ENCODE data around the gene RPS14. TPM values are rescaled to one million over a fixed set of nuclear protein-coding genes. Genes with fewer than 3 reads are reported as not detected.
A peak's percentile ranks its signal among the peaks of the same experiment; 100 is the strongest.
"Not testable (repeated sequence)": the region's sequence is repeated elsewhere in the genome, so short reads cannot be mapped to it uniquely, and the experiment has no call there.

The RPS14 gene
- polyA plus RNA-seq, 3 donors from 2014 or later, result 3,321 to 6,011 (median 3,509) TPM

- Mint-ChIP-seq H3K27ac (no peak overlapping the region), H3K36me3 (no peaks in the 10 kb centered on the region), H3K4me3 (no peak overlapping the region), H3K27me3 (ENCODE audit: low read depth in 3 of 3) (peaks cover 0 to 7% (median 4%) of the 10 kb centered on the region in 3 donors), H3K9me3 (no peaks in the 10 kb centered on the region), H3K4me1 (no peaks in the 10 kb centered on the region)
- DNase-seq, result no peak
These were observed 15.0 kb upstream of the RPS14 start for GRCh38 chr5:150464554-150465012.

- Mint-ChIP-seq H3K4me3 (no peak overlapping the region), H3K36me3 (no peaks in the 10 kb centered on the region), H3K9me3 (no peaks in the 10 kb centered on the region), H3K4me1 (peaks cover 6 to 12% of the 10 kb centered on the region in 2 donors), H3K27me3 (ENCODE audit: low read depth in 3 of 3) (peaks cover 0 to 4% (median 4%) of the 10 kb centered on the region in 3 donors), H3K27ac (no peak overlapping the region)
- no peak for DNase-seq
These were observed 11.7 kb upstream of the RPS14 start for GRCh38 chr5:150461231-150461630.

- H3K4me1 Mint-ChIP-seq, result peaks cover 6 to 12% of the 10 kb centered on the region in 2 donors
- peaks cover 0 to 4% (median 4%) of the 10 kb centered on the region in 3 donors for H3K27me3 Mint-ChIP-seq (ENCODE audit: low read depth in 3 of 3)
- no peak for DNase-seq
- peak overlapping the region in 4 of 6 donors; percentile 3 to 43 (median 32) for H3K27ac Mint-ChIP-seq
- H3K9me3 Mint-ChIP-seq, result no peaks in the 10 kb centered on the region
- no peaks in the 10 kb centered on the region for H3K36me3 Mint-ChIP-seq
- H3K4me3 Mint-ChIP-seq, result no peak overlapping the region
These were observed 11.2 kb upstream of the RPS14 start for GRCh38 chr5:150460781-150461180.

GRCh38 chr5:150458802-150459557, 9.4 kb upstream of the RPS14 start:
- peak; percentile 73 to 81 (median 78) for DNase-seq
- H3K27me3 Mint-ChIP-seq (ENCODE audit: low read depth in 3 of 3), result peaks cover 0 to 4% (median 4%) of the 10 kb centered on the region in 3 donors
- H3K27ac Mint-ChIP-seq, result peak overlapping the region in 4 of 6 donors; percentile 35 to 68 (median 50)
- H3K4me3 Mint-ChIP-seq, result peak overlapping the region in 2 of 5 donors; percentile 33 to 56
- no peaks in the 10 kb centered on the region for H3K36me3 Mint-ChIP-seq
- no peaks in the 10 kb centered on the region for H3K9me3 Mint-ChIP-seq
- peaks cover 6 to 12% of the 10 kb centered on the region in 2 donors for H3K4me1 Mint-ChIP-seq

GRCh38 chr5:150457562-150458240, 8.2 kb upstream of the RPS14 start:
- no peak for DNase-seq
- peak overlapping the region in 2 of 5 donors; percentile 8 to 20 for H3K4me3 Mint-ChIP-seq
- H3K4me1 Mint-ChIP-seq, result peaks cover 6 to 12% of the 10 kb centered on the region in 2 donors
- peak overlapping the region in 1 of 6 donors; percentile 25 for H3K27ac Mint-ChIP-seq
- peaks cover 0 to 4% (median 4%) of the 10 kb centered on the region in 3 donors for H3K27me3 Mint-ChIP-seq (ENCODE audit: low read depth in 3 of 3)
- H3K36me3 Mint-ChIP-seq, result no peaks in the 10 kb centered on the region
- H3K9me3 Mint-ChIP-seq, result no peaks in the 10 kb centered on the region

- Mint-ChIP-seq H3K27ac (peak overlapping the region in 1 of 6 donors; percentile 25), H3K36me3 (no peaks in the 10 kb centered on the region), H3K4me3 (peak overlapping the region in 1 of 5 donors; percentile 21), H3K4me1 (peaks cover 6 to 12% of the 10 kb centered on the region in 2 donors), H3K27me3 (ENCODE audit: low read depth in 3 of 3) (peaks cover 0 to 4% (median 2%) of the 10 kb centered on the region in 3 donors), H3K9me3 (no peaks in the 10 kb centered on the region)
- DNase-seq, result no peak
These were observed 7.6 kb upstream of the RPS14 start for GRCh38 chr5:150457121-150457520.

- peaks cover 0 to 4% (median 3%) of the 10 kb centered on the region in 3 donors for H3K27me3 Mint-ChIP-seq (ENCODE audit: low read depth in 3 of 3)
- H3K36me3 Mint-ChIP-seq, result no peaks in the 10 kb centered on the region
- no peak overlapping the region for H3K27ac Mint-ChIP-seq
- DNase-seq, result no peak
- no peaks in the 10 kb centered on the region for H3K9me3 Mint-ChIP-seq
- no peak overlapping the region for H3K4me3 Mint-ChIP-seq
- peaks cover 11 to 14% of the 10 kb centered on the region in 2 donors for H3K4me1 Mint-ChIP-seq
These were observed 5.1 kb upstream of the RPS14 start for GRCh38 chr5:150454492-150455229.

- not testable (repeated sequence) for H3K36me3 Mint-ChIP-seq; H3K4me3 Mint-ChIP-seq; H3K27me3 Mint-ChIP-seq (ENCODE audit: low read depth in 3 of 3)
These were observed 4.5 kb upstream of the RPS14 start for GRCh38 chr5:150454027-150454426.

GRCh38 chr5:150452914-150453313, 3.4 kb upstream of the RPS14 start:
- Mint-ChIP-seq H3K4me1 (peaks cover 24 to 25% of the 10 kb centered on the region in 2 donors), H3K36me3 (peaks cover 0 to 3% (median 0%) of the 10 kb centered on the region in 3 donors), H3K27me3 (ENCODE audit: low read depth in 3 of 3) (peaks cover 0 to 8% (median 6%) of the 10 kb centered on the region in 3 donors), H3K27ac (no peak overlapping the region), H3K9me3 (no peaks in the 10 kb centered on the region), H3K4me3 (no peak overlapping the region)
- no peak for DNase-seq

More at GRCh38 chr5:150454027-150454426, 4.5 kb upstream of the RPS14 start:
- peaks cover 14 to 17% of the 10 kb centered on the region in 2 donors for H3K4me1 Mint-ChIP-seq
- H3K9me3 Mint-ChIP-seq, H3K27ac Mint-ChIP-seq, DNase-seq: not testable (repeated sequence)

- H3K36me3 Mint-ChIP-seq, result peaks cover 6 to 16% (median 8%) of the 10 kb centered on the region in 3 donors
- H3K4me1 Mint-ChIP-seq, result peaks cover 31 to 33% of the 10 kb centered on the region in 2 donors
These were observed 2.1 kb upstream of the RPS14 start for GRCh38 chr5:150451594-150451993.

GRCh38 chr5:150448952-150449516, 505 bp downstream of the RPS14 start:
- H3K27ac Mint-ChIP-seq, result peak overlapping the region; percentile 99 to 100 (median 100)
- H3K4me1 Mint-ChIP-seq, result peaks cover 39 to 46% of the 10 kb centered on the region in 2 donors
- peak in 1 of 3 donors; percentile 7 for DNase-seq
- H3K9me3 Mint-ChIP-seq, result no peaks in the 10 kb centered on the region
- H3K4me3 Mint-ChIP-seq, result peak overlapping the region; percentile 91 to 100 (median 99)
- H3K36me3 Mint-ChIP-seq, result peaks cover 18 to 39% (median 19%) of the 10 kb centered on the region in 3 donors
- H3K27me3 Mint-ChIP-seq (ENCODE audit: low read depth in 3 of 3), result peaks cover 0 to 10% (median 7%) of the 10 kb centered on the region in 3 donors

More at GRCh38 chr5:150451594-150451993, 2.1 kb upstream of the RPS14 start:
- H3K27ac Mint-ChIP-seq, result no peak overlapping the region
- peaks cover 0 to 10% (median 6%) of the 10 kb centered on the region in 3 donors for H3K27me3 Mint-ChIP-seq (ENCODE audit: low read depth in 3 of 3)
- H3K9me3 Mint-ChIP-seq, result no peaks in the 10 kb centered on the region
- H3K4me3 Mint-ChIP-seq, result no peak overlapping the region
- DNase-seq, result no peak

- peaks cover 24 to 46% (median 24%) of the 10 kb centered on the region in 3 donors for H3K36me3 Mint-ChIP-seq
These were observed 1.2 kb downstream of the RPS14 start for GRCh38 chr5:150448334-150448733.

GRCh38 chr5:150447188-150447587, 2.4 kb downstream of the RPS14 start:
- H3K9me3 Mint-ChIP-seq, result no peaks in the 10 kb centered on the region
- H3K27ac Mint-ChIP-seq, result peak overlapping the region in 5 of 6 donors; percentile 45 to 100 (median 99)
- H3K27me3 Mint-ChIP-seq (ENCODE audit: low read depth in 3 of 3), result peaks cover 0 to 10% (median 7%) of the 10 kb centered on the region in 3 donors
- peaks cover 41 to 46% of the 10 kb centered on the region in 2 donors for H3K4me1 Mint-ChIP-seq
- H3K4me3 Mint-ChIP-seq, result peak overlapping the region in 3 of 5 donors; percentile 45 to 99 (median 91)
- no peak for DNase-seq
- H3K36me3 Mint-ChIP-seq, result peaks cover 26 to 50% (median 26%) of the 10 kb centered on the region in 3 donors

More at GRCh38 chr5:150448334-150448733, 1.2 kb downstream of the RPS14 start:
- Mint-ChIP-seq H3K4me3 (peak overlapping the region; percentile 91 to 100 (median 99)), H3K27ac (peak overlapping the region; percentile 99 to 100 (median 100)), H3K9me3 (no peaks in the 10 kb centered on the region), H3K4me1 (peaks cover 41 to 46% of the 10 kb centered on the region in 2 donors), H3K27me3 (ENCODE audit: low read depth in 3 of 3) (peaks cover 0 to 10% (median 7%) of the 10 kb centered on the region in 3 donors)
- no peak for DNase-seq
